CD1c-positive myeloid dendritic cell (primary cell): ENCODE data around the gene NCOA7.
"Not testable (repeated sequence)": the region's sequence is repeated elsewhere in the genome, so short reads cannot be mapped to it uniquely, and the experiment has no call there.

ENCODE experiments used
- DNase-seq: peaks from one replicate; pipeline ENCODE4 v3.0.0-alpha.2; 2016; ENCODE audit errors: extremely low spot score

Gene NCOA7

GRCh38 chr6:125945378-125946141 is 154.8 kb downstream of the NCOA7 start:
- DNase-seq, result no peak

DNA sequence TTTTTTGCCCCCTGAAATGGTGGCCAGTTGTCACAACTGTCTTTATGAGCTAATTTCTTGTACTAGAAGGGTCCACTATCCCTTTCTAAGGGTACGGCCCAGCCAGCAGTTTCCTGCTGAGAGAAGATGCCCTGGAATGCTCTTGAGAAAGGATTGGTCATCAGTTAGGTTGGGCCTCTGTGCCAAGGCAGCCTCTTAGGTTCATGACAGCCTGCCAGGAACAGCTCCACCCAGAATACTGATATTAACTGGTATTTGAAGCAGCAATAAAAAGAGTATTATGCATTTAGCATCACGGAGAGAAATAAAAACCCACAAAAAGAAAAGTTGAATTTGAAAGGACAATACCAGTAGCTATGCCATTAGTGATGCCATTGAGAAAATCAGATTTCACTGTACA is 156.9 kb downstream of the NCOA7 start:
- DNase-seq, result no peak

- peak; percentile 11 for DNase-seq
These were observed 157.7 kb downstream of the NCOA7 start for GRCh38 chr6:125948455-125948854.

DNA sequence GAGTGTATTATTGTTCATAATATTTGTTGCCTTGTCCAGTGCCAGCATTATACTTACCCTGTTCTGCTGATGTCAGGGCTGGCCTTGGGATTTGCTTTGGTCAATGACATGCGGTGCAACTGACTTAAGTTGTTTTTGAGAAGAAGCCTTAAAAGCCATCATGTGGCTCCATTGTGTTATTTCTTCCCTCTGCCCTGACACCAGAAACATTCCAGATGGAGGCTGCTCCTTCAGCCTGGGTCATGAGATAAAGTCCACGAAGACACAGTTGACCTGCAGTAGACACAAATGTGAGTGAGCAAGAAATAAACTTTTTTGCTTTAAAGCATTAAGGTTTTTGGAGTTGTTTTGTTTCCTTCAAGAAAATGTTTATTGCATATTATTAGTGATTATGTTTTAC is 158.3 kb downstream of the NCOA7 start:
- no peak for DNase-seq

- DNase-seq, result no peak
These were observed 159.5 kb downstream of the NCOA7 start for GRCh38 chr6:125950293-125950692.

DNA sequence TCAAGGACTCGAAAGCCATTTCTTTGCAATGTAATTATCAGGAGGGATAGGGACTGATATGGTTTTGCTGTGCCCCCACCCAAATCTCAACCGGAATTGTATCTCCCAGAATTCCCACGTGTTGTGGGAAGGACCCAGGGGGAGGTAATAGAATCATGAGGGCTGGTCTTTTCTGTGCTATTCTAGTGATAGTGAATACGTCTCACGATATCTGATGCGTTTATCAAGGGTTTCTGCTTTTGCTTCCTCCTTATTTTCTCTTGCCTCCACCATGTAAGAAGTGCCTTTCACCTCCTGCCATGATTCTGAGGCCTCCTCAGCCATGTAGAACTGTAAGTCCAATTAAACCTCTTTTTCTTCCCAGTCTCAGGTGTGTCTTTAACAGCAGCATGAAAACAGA is 160.0 kb downstream of the NCOA7 start:
- not testable (repeated sequence) for DNase-seq

DNA sequence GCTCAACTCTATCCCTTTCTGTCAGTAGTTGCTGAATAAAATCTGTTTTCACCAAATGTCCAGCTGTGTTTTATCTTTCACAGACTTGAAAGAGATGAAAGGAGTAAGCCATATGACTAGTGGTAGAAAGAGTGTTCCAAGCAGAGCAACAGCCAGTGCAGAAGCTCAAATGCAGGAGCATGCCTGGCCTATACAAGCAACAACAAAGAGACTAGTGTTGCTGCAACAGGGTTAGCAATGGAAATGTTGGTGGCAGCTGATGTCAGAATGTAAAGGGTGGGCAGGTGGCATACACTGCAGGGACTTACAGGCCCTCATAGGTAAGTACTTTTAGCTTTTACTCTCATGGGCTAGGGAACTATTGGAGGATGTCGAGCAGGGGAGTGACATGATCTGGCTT is 160.6 kb downstream of the NCOA7 start:
- no peak for DNase-seq

- no peak for DNase-seq
These were observed 162.2 kb downstream of the NCOA7 start for GRCh38 chr6:125952764-125953501.

DNA sequence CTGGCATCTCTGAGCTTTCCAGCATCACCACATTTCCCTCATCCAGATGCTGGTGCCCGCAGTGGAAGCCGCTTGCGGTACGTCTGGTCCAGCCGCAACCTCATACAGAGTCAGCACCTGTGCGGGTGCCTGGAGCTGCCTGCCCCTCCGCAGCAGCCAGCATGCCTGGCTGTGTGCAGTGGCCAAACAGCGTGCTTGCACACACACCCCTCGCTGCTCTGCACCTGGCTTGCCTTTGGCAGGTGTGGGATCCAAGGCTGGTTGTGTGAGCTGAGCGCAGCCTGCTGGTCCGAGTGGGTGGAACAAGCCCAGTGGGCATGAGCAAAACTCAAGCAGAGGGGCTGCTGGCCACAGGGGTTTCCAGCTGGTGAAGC is 162.7 kb downstream of the NCOA7 start:
- DNase-seq, result no peak

DNA sequence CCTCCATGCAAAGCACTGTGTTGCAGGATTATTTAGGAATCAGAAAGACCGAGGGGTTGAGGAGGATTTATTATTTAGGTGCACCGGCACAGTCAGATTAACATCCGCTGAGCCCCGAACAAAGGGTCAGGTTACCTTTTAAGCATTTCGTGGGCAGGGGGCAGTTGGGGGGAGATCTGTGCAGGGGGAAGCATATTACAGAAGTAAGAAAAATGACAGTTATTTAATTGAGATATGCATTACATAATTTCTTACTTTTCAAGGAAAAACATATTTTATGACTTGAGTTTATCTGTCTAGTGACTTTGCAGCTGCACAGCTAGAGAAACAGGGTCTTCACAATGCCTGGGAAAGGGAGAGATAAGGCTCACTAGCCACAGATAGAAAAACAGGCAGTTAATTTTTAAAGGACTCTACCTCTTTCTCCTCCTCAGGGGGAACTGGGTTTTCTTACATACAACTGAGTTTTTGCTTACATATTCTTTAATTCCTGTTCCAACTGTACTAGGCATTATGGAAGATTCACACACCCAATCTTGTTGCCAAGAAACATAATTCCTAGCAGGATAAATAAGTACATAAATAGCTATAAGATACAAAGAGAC is 164.1 kb downstream of the NCOA7 start:
- no peak for DNase-seq

DNA sequence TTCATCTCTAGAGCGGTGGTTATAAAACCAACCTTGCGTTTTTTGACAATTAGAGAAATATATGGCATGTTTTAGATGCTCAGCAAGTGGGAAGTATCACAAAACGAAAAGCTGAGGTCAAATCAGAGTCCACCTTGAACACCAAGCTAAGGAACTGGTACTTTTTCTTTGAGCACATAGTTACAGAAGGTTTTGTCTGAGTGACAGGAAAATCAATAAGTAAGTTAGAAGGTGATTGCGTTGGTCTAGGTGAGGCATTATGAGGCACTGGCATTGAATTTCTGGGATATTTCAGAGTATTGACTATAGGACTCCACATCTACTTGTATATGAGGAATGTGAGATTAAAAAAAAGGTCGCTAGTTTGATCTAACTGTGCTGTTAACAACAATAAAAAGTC is 165.2 kb downstream of the NCOA7 start:
- no peak for DNase-seq

DNA sequence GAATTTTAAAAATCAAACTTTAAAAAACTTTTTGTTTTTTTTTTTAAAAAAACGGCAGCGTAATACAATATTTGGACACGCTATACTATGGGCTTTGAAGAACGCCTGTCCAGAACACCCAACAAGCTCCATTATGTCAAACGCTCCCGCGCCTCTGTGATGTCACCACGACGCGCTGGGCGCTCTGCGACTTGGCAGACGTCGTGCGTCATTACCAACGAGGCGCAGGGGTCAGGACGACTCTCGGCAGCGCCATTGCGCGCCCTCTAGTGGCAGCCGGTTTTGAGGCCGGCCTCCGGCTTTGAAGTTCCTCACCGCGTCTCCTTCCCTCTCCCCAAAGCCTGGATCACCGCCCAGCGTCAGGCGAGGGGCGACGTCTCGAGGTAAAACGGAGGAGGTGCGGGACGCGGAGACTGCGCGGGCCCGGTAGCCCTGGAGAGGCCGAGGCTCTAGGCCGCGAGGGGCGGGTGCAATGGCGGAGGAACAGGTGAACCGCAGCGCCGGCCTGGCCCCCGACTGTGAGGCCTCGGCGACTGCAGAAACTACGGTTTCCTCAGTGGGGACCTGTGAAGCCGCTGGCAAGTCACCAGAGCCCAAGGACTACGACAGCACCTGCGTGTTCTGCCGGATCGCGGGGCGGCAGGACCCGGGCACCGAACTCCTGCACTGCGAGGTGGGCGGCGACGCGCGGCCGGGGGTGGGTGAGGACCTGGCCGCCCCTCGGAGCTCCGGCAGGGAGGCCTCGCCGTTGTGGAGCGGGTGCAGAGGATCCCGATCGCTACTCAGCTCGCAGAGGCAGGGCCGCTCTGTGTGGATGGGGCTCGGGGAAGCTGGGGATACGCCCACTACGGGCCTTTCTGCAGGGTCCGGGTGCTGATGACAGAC is 166.0 kb downstream of the NCOA7 start, which contains the start of gene HINT3:
HINT3 (plus strand) TSS at position 265 of the 885 bp plus-strand sequence; CDS start at position 473, 208 bp downstream.
- peak; percentile 100 for DNase-seq

DNA sequence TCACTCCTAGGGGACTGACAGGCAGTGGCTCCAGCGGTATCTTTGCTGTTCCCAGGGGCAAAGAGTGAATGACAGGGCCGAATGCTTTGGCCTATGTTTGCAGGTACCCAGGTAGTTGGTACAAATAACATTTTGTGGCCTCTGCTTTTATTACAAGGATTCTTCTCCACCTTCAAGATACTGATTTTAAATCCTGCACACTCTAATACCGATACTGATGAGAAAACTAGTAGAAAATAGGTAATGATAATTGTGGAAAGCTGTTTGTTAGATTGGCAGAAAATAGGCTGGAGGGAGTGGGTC is 166.6 kb downstream of the NCOA7 start:
- DNase-seq, result no peak

DNA sequence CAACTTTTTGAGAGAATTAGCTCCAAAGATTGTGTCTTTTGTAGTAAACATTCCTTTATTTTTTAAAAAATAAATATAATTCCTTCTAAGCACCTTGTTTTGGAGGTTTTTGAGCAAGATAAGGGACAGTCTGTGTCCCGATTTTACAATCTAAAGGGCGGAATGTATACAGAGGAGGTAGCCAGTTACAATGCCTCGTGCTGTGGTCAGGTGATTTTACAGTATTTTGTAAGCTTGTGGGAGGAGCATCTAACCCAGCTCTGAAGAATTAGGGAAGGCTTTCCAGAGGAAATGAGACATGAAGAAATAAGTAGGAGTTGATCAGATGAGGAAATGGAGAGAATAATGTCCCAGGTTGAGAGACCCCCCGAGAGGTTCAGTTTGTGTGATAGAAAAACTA is 167.1 kb downstream of the NCOA7 start:
- DNase-seq, result peak; percentile 84

- peak; percentile 32 for DNase-seq
These were observed 168.3 kb downstream of the NCOA7 start for GRCh38 chr6:125959041-125959440.

DNA sequence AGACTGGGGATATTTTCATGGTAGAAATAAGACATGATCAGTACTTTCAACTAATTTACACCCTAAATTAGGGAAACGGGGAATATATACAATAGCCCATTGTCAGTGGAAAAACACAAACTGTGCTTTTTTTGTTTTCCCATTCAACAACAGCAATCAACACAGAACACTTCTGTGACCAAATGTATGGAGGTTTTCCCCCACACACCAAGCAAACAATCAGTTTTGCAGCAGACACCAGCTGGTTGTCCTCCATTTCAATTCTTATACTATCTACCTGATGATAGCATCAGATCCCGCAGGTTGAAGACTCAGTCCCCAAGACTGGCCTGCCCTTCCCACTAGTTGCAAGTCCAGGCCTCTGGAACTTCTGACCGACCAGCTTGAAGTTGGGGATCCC is 170.4 kb downstream of the NCOA7 start:
- DNase-seq, result no peak

DNA sequence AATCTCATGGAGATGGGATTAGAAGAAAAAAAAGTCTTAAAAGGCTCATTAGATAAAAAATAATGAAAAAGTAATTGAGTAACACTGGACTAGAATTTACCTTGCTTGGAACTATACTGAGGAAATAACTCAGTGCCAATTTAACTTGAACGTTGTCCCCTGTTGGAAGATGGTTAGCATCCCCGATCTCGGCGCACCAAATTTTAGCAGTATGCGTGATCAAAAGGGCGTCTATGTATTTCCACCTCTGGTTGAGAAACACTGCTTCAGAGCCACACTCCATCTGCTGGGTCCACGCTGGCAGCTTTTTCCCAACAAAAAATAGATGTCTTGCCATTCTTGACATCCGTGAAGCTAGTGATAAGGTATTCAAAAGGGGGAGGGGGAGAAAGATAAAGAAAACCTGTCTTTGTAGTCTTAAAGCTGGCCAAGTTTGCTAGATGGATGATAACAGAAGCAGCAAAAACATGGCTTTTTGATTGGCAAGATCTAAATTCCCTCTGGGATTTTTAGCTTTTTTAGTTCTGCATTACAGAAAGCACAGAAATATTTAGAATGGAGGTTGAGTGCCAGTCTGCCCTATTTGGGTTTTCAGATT is 172.2 kb downstream of the NCOA7 start:
- no peak for DNase-seq

DNA sequence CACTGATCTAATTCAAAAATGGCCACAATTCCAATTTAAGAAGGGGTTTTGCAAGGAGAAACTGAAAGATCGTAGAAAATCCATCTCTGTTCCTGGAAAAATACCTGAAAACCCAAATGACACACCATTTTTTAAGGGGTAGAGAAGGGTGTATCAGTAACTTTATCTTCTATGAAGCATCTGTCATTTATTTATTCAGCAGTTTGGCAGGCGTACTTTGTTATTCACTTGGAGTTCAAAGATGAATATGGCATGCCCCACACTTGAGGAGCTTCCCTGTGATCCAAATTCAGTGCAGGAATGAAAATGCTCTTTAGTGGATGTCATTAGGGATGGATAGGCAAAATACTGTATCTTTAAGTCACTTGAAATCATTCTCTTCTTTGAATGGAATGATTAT is 173.1 kb downstream of the NCOA7 start:
- no peak for DNase-seq

DNA sequence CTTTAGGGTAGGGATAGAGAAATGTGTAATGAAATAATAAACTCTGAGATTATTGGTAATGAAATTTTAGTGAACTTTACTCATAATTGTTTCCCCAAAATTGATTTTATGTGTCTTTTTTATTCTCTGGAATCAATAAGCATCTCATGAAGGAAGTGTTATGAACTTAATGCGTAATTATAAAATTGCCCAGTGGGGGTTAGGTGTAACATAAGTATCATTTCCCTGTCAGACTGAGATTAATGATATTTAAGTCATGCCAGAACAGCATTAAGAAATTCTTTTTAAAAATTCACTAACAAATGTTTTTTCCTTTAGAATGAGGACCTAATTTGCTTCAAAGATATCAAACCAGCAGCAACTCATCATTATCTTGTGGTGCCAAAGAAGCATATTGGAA is 175.8 kb downstream of the NCOA7 start:
- DNase-seq, result no peak

GRCh38 chr6:125968493-125968892 is 177.7 kb downstream of the NCOA7 start:
- no peak for DNase-seq

GRCh38 chr6:125970760-125971159 is 180.0 kb downstream of the NCOA7 start:
- no peak for DNase-seq

GRCh38 chr6:125972478-125972877 is 181.7 kb downstream of the NCOA7 start:
- DNase-seq, result not testable (repeated sequence)
